MCF 10A (cell line): ENCODE data around the gene LTBP2. TPM values are rescaled to one million over a fixed set of nuclear protein-coding genes. Genes with fewer than 3 reads are reported as not detected.

Experiments
- BruUV-seq: library from RNA; stranded (reverse); fragments of 400-500 nt; replicated peaks from 2 replicates; lab custom pipeline; 2021; lab: Mats Ljungman, UMichigan
- CTCF ChIA-PET: fragments of 300-600 bp; sonication (Branson Sonifier 250); formaldehyde crosslinking; extraction: SDS; loops from one replicate; lab custom pipeline; 2021; ENCODE audit warnings: antibody characterized with exemption, inconsistent platforms; lab: Yijun Ruan, JAX
- POLR2A ChIA-PET: fragments of 300-600, 350-650 bp; sonication (Branson Sonifier 250); formaldehyde crosslinking; extraction: SDS; loops from one replicate; lab custom pipeline; 2020; ENCODE audit warnings: antibody characterized with exemption, inconsistent platforms; lab: Yijun Ruan, JAX
- DNase-seq: peaks from one replicate; pipeline ENCODE4 v3.0.0-alpha.2; 2018; ENCODE audit not compliant: unreplicated experiment
- H3K27ac Mint-ChIP-seq: one replicate; pipeline ENCODE4 v1.8.0; 2022; ENCODE audit warnings: mild to moderate bottlenecking, low read depth, mixed read lengths; ENCODE audit not compliant: unreplicated experiment
- H3K27me3 Mint-ChIP-seq: one replicate; pipeline ENCODE4 v1.8.0; 2022; ENCODE audit warnings: mixed read lengths; ENCODE audit not compliant: insufficient read depth, unreplicated experiment
- H3K36me3 Mint-ChIP-seq: one replicate; pipeline ENCODE4 v1.8.0; 2022; ENCODE audit warnings: mild to moderate bottlenecking, moderate library complexity, mixed read lengths; ENCODE audit not compliant: insufficient read depth, unreplicated experiment
- H3K4me1 Mint-ChIP-seq: one replicate; pipeline ENCODE4 v1.8.0; 2022; ENCODE audit warnings: mixed read lengths; ENCODE audit not compliant: insufficient read depth, unreplicated experiment
- H3K4me3 Mint-ChIP-seq: one replicate; pipeline ENCODE4 v1.8.0; 2022; ENCODE audit warnings: mild to moderate bottlenecking, moderate library complexity, mixed read lengths; ENCODE audit not compliant: unreplicated experiment
- H3K9me3 Mint-ChIP-seq: one replicate; pipeline ENCODE4 v1.8.0; 2022; ENCODE audit warnings: mixed read lengths; ENCODE audit not compliant: unreplicated experiment
- CTCF ChIP-seq: fragments of 200-600 bp; IDR thresholded peaks from one replicate; pipeline ENCODE4 v1.8.0; 2022; ENCODE audit warnings: antibody characterized with exemption, mild to moderate bottlenecking; ENCODE audit not compliant: unreplicated experiment
- intact Hi-C: fragments of 100-400 bp; cut with micrococcal nuclease; formaldehyde crosslinking; loops from 2 replicates; pipeline ENCODE4 v1.14.1; 2022
- total RNA-seq: library from RNA; stranded (reverse); gene quantifications from 2 replicates; pipeline ENCODE4 v1.2.3, GENCODE V29; 2022

LTBP2 gene
- total RNA-seq, 1 experiment from 2014 or later: 16.8 TPM

- intact Hi-C loops: no loop called here
- H3K4me1 Mint-ChIP-seq: peaks cover 52% of the 10 kb centered on the region
- H3K4me3 Mint-ChIP-seq: peak overlapping the region; percentile 69
- H3K36me3 Mint-ChIP-seq: no peaks in the 10 kb centered on the region
- peak overlapping the region; percentile 59 for H3K27ac Mint-ChIP-seq
- ChIA-PET POLR2A (interaction anchor here (0.6 to 1.6 kb wide), 3 partner anchors 99 to 151 kb away, joined by 3 to 6 read pairs (median 3); partner anchors contain the start of gene YLPM1), CTCF (interaction anchor here (0.6 to 3.0 kb wide), 18 partner anchors 10 to 313 kb away, joined by 3 to 23 read pairs (median 3); no protein-coding TSS in a partner anchor)
- H3K9me3 Mint-ChIP-seq: no peaks in the 10 kb centered on the region
- no peak for DNase-seq
- no peaks in the 10 kb centered on the region for H3K27me3 Mint-ChIP-seq
- BruUV-seq: no TSS peak
- TF ChIP-seq CTCF: no peak
Measured at GRCh38 chr14:74613211-74613914, 1.3 kb upstream of the LTBP2 start.

GRCh38 chr14:74612350-74613021, 449 bp upstream of the LTBP2 start:
- H3K9me3 Mint-ChIP-seq: no peaks in the 10 kb centered on the region
- peaks cover 45% of the 10 kb centered on the region for H3K4me1 Mint-ChIP-seq
- no peaks in the 10 kb centered on the region for H3K27me3 Mint-ChIP-seq
- no peak overlapping the region for H3K27ac Mint-ChIP-seq
- intact Hi-C loops: no loop called here
- peak overlapping the region; percentile 69 for H3K4me3 Mint-ChIP-seq
- no TSS peak for BruUV-seq
- ChIA-PET CTCF (interaction anchor here (0.6 to 3.0 kb wide), 25 partner anchors 11 to 312 kb away, joined by 3 to 23 read pairs (median 3); no protein-coding TSS in a partner anchor), POLR2A (interaction anchor here (1.0 to 1.6 kb wide), 3 partner anchors 39 to 152 kb away, joined by 3 to 6 read pairs (median 4); partner anchors contain the start of gene YLPM1)
- TF ChIP-seq CTCF: peak; percentile 58
- H3K36me3 Mint-ChIP-seq: no peaks in the 10 kb centered on the region
- DNase-seq: peak; percentile 72

GRCh38 chr14:74610866-74611649, 979 bp downstream of the LTBP2 start:
- Mint-ChIP-seq H3K4me3 (peak overlapping the region; percentile 69), H3K27me3 (no peaks in the 10 kb centered on the region), H3K9me3 (no peaks in the 10 kb centered on the region), H3K27ac (no peak overlapping the region), H3K4me1 (peaks cover 37% of the 10 kb centered on the region), H3K36me3 (no peaks in the 10 kb centered on the region)
- CTCF ChIA-PET: interaction anchor here (0.6 to 3.5 kb wide), 15 partner anchors 10 to 342 kb away, joined by 3 to 23 read pairs (median 5); no protein-coding TSS in a partner anchor
- BruUV-seq: no TSS peak
- DNase-seq: no peak
- POLR2A ChIA-PET: interaction anchor here (1.4 to 1.5 kb wide), 2 partner anchors 38 to 101 kb away, joined by 3 to 4 read pairs; no protein-coding TSS in a partner anchor
- TF ChIP-seq CTCF: no peak
- intact Hi-C loops: no loop called here
